Skeletal muscle tissue (tissue), 4 donors: Measurements from ENCODE around the gene DAB2IP. TPM values are rescaled to one million over a fixed set of nuclear protein-coding genes. Genes with fewer than 3 reads are reported as not detected.
A peak's percentile ranks its signal among the peaks of the same experiment; 100 is the strongest.

ENCODE experiments used
- H3K27ac ChIP-seq: one replicate; pipeline ENCODE4 v1.7.0; 2013; ENCODE audit warnings: mild to moderate bottlenecking, low read depth, low read length, inconsistent platforms
- H3K27me3 ChIP-seq, 3 donors: one replicate each; pipeline ENCODE4 v1.7.0; 2013; ENCODE audit warnings: low read length in 3 of 3; ENCODE audit not compliant: control insufficient read depth in 3 of 3, insufficient read depth in 3 of 3
- H3K36me3 ChIP-seq, 3 donors: one replicate each; pipeline ENCODE4 v1.7.0; 2013; ENCODE audit warnings: low read length in 3 of 3; ENCODE audit not compliant: control insufficient read depth in 3 of 3, insufficient read depth in 3 of 3
- H3K4me1 ChIP-seq, 3 donors: one replicate each; pipeline ENCODE4 v1.7.0; 2013; ENCODE audit warnings: low read length in 3 of 3, mild to moderate bottlenecking in 3 of 3; ENCODE audit not compliant: control insufficient read depth in 3 of 3, insufficient read depth in 3 of 3
- H3K4me3 ChIP-seq, 3 donors: one replicate each; pipeline ENCODE4 v1.7.0; 2013; ENCODE audit warnings: low read length in 3 of 3
- H3K9ac ChIP-seq, 3 donors: one replicate each; pipeline ENCODE4 v1.7.0; 2013; ENCODE audit warnings: low read length in 3 of 3, mild to moderate bottlenecking in 3 of 3, moderate library complexity in 2 of 3, low read depth in 1 of 3
- H3K9me3 ChIP-seq, 3 donors: one replicate each; pipeline ENCODE4 v1.7.0; 2013; ENCODE audit warnings: low read length in 3 of 3; ENCODE audit not compliant: control insufficient read depth in 3 of 3
- total RNA-seq: library from RNA; depleted of rRNA; stranded (reverse); fragments of >200 nt; gene quantifications from one replicate; pipeline ENCODE4 v1.2.3, GENCODE V29; 2014
- donor health status: Osteomylitis.

DAB2IP gene
- total RNA-seq, 1 donor from 2014 or later: 12.5 TPM

- Histone ChIP-seq H3K9me3 (no peaks in the 10 kb centered on the region), H3K27me3 (no peaks in the 10 kb centered on the region), H3K36me3 (peaks cover 0 to 3% (median 2%) of the 10 kb centered on the region in 3 donors), H3K9ac (no peak overlapping the region), H3K4me1 (peaks cover 9 to 13% (median 11%) of the 10 kb centered on the region in 3 donors), H3K4me3 (no peak overlapping the region), H3K27ac (no peak overlapping the region)
Observed at GRCh38 chr9:121817476-121817875, 166.0 kb downstream of the DAB2IP start.

GRCh38 chr9:121818016-121818661 is 166.7 kb downstream of the DAB2IP start:
- Histone ChIP-seq H3K4me1 (peaks cover 9 to 13% (median 11%) of the 10 kb centered on the region in 3 donors), H3K9me3 (no peaks in the 10 kb centered on the region), H3K9ac (peak overlapping the region in 1 of 3 donors; percentile 50), H3K36me3 (peaks cover 0 to 3% (median 2%) of the 10 kb centered on the region in 3 donors), H3K4me3 (peak overlapping the region in 1 of 3 donors; percentile 13), H3K27me3 (no peaks in the 10 kb centered on the region), H3K27ac (no peak overlapping the region)

DNA sequence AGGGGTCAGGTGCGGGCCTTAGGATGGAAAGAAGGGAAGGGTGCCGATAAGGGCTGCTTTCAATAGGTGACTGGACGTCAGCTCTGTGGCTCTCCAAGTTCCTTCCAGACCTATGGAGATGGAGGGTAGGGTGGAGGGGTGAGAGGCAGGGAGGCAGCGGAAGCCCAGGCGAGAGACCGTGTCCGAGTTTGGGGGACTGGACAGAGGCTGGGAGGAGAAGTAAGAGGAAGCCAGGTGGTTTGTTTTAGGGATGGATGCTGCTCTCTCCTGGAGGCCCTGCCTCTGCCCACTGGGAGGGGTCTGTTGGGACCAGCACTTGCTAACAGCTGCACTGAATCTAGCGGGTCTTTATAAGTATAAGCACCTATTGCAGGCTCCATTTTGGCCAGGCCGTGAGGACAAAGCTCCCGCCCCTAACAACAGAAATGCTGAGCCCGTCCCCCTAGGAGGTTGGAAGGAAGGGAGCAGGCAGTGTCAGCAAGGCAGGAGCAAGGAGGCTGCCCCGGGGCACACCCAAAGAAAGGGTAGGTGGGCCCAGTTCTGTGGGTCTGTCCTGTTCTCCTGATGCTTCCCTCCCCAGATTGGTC is 167.5 kb downstream of the DAB2IP start:
- no peak overlapping the region for H3K27ac ChIP-seq
- H3K27me3 ChIP-seq: no peaks in the 10 kb centered on the region
- H3K9ac ChIP-seq: no peak overlapping the region
- H3K36me3 ChIP-seq: peaks cover 0 to 3% (median 2%) of the 10 kb centered on the region in 3 donors
- H3K9me3 ChIP-seq: no peaks in the 10 kb centered on the region
- peaks cover 9 to 13% (median 11%) of the 10 kb centered on the region in 3 donors for H3K4me1 ChIP-seq
- H3K4me3 ChIP-seq: no peak overlapping the region

DNA sequence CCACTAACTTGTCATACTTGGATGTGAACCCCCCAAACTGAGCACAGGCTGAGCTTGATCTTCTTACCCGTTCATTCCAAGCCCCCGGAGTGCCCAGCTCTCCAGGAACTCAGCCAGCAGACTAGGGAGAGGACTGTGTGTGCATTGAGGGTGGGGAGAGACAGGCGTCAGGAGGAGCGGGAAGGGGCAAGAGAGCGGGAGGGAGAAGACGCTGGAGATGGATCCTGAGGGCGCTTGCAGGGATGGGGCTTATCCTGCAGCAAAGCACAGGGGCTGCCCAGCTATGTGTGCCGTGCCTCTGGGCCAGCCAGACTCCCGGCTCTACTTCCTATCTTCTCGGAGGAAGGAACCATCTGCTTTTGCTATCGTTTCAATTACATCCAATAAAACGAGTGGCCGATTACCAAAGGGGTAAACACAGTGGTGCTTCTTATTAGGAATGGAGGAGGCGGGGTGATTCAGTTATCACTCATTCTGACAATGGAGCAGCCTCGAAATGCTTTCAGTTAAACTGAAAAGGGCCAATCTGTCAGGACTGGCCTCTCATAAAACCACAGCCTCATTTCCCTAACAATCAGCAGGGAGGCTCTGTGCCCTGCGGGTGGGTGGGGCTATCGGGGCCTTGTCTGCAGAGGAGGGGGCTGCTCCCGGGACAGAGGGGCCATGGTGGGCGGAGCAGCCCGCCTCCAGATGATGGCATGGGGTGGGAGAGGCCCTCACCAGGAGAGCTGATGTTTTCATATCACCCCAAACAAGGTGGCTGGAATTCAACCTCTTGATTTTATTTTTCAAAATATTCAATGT is 168.2 kb downstream of the DAB2IP start:
- Histone ChIP-seq H3K9me3 (no peaks in the 10 kb centered on the region), H3K4me3 (no peak overlapping the region), H3K27ac (no peak overlapping the region), H3K4me1 (peaks cover 9 to 13% (median 11%) of the 10 kb centered on the region in 3 donors), H3K9ac (no peak overlapping the region), H3K36me3 (peaks cover 0 to 3% (median 2%) of the 10 kb centered on the region in 3 donors), H3K27me3 (no peaks in the 10 kb centered on the region)

- Histone ChIP-seq H3K4me1 (peaks cover 11 to 15% (median 12%) of the 10 kb centered on the region in 3 donors), H3K36me3 (peaks cover 0 to 3% (median 2%) of the 10 kb centered on the region in 3 donors), H3K4me3 (no peak overlapping the region), H3K9me3 (no peaks in the 10 kb centered on the region), H3K27ac (no peak overlapping the region), H3K27me3 (no peaks in the 10 kb centered on the region), H3K9ac (no peak overlapping the region)
Observed at GRCh38 chr9:121820286-121821005, 169.0 kb downstream of the DAB2IP start.

DNA sequence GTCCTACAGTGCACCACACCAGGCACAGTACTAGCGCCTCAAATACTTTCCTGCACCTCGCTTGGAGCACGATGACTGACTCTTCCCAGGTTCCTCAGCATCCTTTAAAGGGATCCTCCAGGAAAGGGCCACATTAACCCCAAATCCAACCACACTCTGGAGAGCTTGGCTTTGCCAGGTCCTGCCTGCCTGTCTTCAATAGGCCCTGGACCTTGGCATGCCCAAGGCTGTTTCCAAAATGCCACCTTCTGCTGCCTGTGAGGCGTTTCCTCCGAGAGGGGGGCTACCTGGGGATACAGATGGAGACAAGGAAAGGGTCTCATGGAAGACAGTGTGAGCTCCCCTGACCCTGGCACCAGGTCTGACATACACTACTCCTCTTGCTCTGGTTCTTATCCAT is 169.9 kb downstream of the DAB2IP start:
- Histone ChIP-seq H3K36me3 (peaks cover 0 to 3% (median 2%) of the 10 kb centered on the region in 3 donors), H3K27me3 (no peaks in the 10 kb centered on the region), H3K4me1 (peaks cover 11 to 15% (median 12%) of the 10 kb centered on the region in 3 donors), H3K4me3 (no peak overlapping the region), H3K9me3 (no peaks in the 10 kb centered on the region), H3K9ac (peak overlapping the region in 1 of 3 donors; percentile 20), H3K27ac (no peak overlapping the region)

GRCh38 chr9:121822093-121823085 is 171.0 kb downstream of the DAB2IP start:
- no peak overlapping the region for H3K27ac ChIP-seq

GRCh38 chr9:121823451-121824169 is 172.2 kb downstream of the DAB2IP start:
- Histone ChIP-seq H3K36me3 (peaks cover 0 to 3% (median 2%) of the 10 kb centered on the region in 3 donors), H3K9ac (no peak overlapping the region), H3K27me3 (no peaks in the 10 kb centered on the region), H3K4me1 (peaks cover 3 to 7% (median 4%) of the 10 kb centered on the region in 3 donors), H3K4me3 (no peak overlapping the region), H3K9me3 (no peaks in the 10 kb centered on the region), H3K27ac (no peak overlapping the region)

More at GRCh38 chr9:121822093-121823085, 171.0 kb downstream of the DAB2IP start:
- H3K9me3 ChIP-seq: no peaks in the 10 kb centered on the region
- no peaks in the 10 kb centered on the region for H3K27me3 ChIP-seq
- H3K36me3 ChIP-seq: peaks cover 0 to 3% (median 2%) of the 10 kb centered on the region in 3 donors
- no peak overlapping the region for H3K4me3 ChIP-seq
- H3K4me1 ChIP-seq: peaks cover 11 to 15% (median 12%) of the 10 kb centered on the region in 3 donors
- no peak overlapping the region for H3K9ac ChIP-seq
